ENCODE results near the gene C1orf21. TPM values are rescaled to one million over a fixed set of nuclear protein-coding genes. Genes with fewer than 3 reads are reported as not detected.

The C1orf21 gene
- total and polyA plus RNA-seq, 2 of the 4 experiments (the other 2 are of a cell fraction): 6.4 to 9.9 TPM

- dilution Hi-C loops (cut with HindIII; ENCODE audit: low sequenced_read_pairs, unreplicated experiment): no loop called here
Measured at GRCh38 chr1:184497959-184498723, 111.3 kb downstream of the C1orf21 start.

More at GRCh38 chr1:184497959-184498723, 111.3 kb downstream of the C1orf21 start:
- Histone ChIP-seq H3K9me1 (ENCODE audit: insufficient read depth, low read length) (no peaks in the 10 kb centered on the region; the same call in 1 of the 2 replicates), H2BK20ac (ENCODE audit: low read depth, low read length) (no peak overlapping the region), H2AK9ac (replicated peaks; ENCODE audit: low read depth, low read length, poor library complexity) (no peak overlapping the region), H3K4me3 (ENCODE audit: insufficient read depth, low read depth, low read length) (no peak overlapping the region), H3K14ac (replicated peaks; ENCODE audit: low read depth, low read length) (no peak overlapping the region), H2AFZ (replicated peaks; ENCODE audit: low read length, poor library complexity) (no peak overlapping the region), H3K27ac (ENCODE audit: insufficient read depth, low read length) (no peak overlapping the region), H3K27me3 (ENCODE audit: control insufficient read depth, insufficient read depth, low read length) (no peaks in the 10 kb centered on the region), H4K91ac (ENCODE audit: insufficient read depth, low read depth, low read length) (no peak overlapping the region), H4K20me1 (ENCODE audit: insufficient read depth, low read length) (no peaks in the 10 kb centered on the region), H3K9me3 (ENCODE audit: control insufficient read depth, insufficient read depth, low read length) (no peaks in the 10 kb centered on the region), H3K18ac (ENCODE audit: low read depth, low read length) (no peak overlapping the region), H3K4me2 (ENCODE audit: low read depth, low read length) (no peak overlapping the region), H2AK5ac (ENCODE audit: low read depth, low read length) (no peak overlapping the region), H3K4me1 (ENCODE audit: control insufficient read depth, insufficient read depth, low read length) (no peaks in the 10 kb centered on the region), H2BK15ac (ENCODE audit: low read depth, low read length) (no peak overlapping the region), H3K9ac (ENCODE audit: low read depth, low read length) (no peak overlapping the region), H3K56ac (ENCODE audit: extremely low read depth, insufficient read depth, low read length) (no peak overlapping the region), H4K8ac (ENCODE audit: low read depth in 2 of 2, low read length in 2 of 2) (no peak overlapping the region), H3K23ac (ENCODE audit: low read depth, low read length) (no peak overlapping the region), H3K4ac (ENCODE audit: low read depth, low read length) (no peak overlapping the region), H3K79me1 (ENCODE audit: low read depth in 1 of 2, low read length in 2 of 2) (peaks cover 7 to 17% of the 10 kb centered on the region in 2 experiments; a peak in 3 of 4 replicates), H4K5ac (ENCODE audit: low read depth, low read length) (no peak overlapping the region), H2BK5ac (ENCODE audit: low read depth, low read length, poor library complexity, severe bottlenecking) (no peak overlapping the region), H2BK120ac (ENCODE audit: low read depth, low read length) (no peak overlapping the region), H3K36me3 (ENCODE audit: control insufficient read depth, insufficient read depth, low read length) (no peaks in the 10 kb centered on the region)
- in situ Hi-C loops (cut with MboI; ENCODE audit: low sequenced_read_pairs) (no loop called here), intact Hi-C loops (cut with micrococcal nuclease) (no loop called here)
- WGBS, 2 experiments (ENCODE audit: extremely low coverage in 2 of 2, insufficient read length in 1 of 2): no CpG with 5 or more reads among the region's 10 CpGs
- no peak for ATAC-seq (ENCODE audit: low read depth)
- TF ChIP-seq MXI1 (IDR thresholded peaks at IDR 0.05; ENCODE audit: borderline replicate concordance, low read depth, low read length) (no peak), MAZ (IDR thresholded peaks at IDR 0.05; ENCODE audit: borderline replicate concordance, low read depth, low read length) (no peak), BHLHE40 (IDR thresholded peaks at IDR 0.05; ENCODE audit: low read depth, low read length) (no peak), NFE2L2 (IDR thresholded peaks at IDR 0.05; ENCODE audit: low read depth, low read length) (no peak), RCOR1 (IDR thresholded peaks at IDR 0.05; ENCODE audit: insufficient replicate concordance, low read length) (no peak), CEBPB (IDR thresholded peaks at IDR 0.05; ENCODE audit: low read depth, low read length) (no peak), FOS (IDR thresholded peaks at IDR 0.05; ENCODE audit: low read depth, low read length) (no peak), CHD1 (IDR thresholded peaks at IDR 0.05; ENCODE audit: low read depth, low read length) (no peak), CTCF (conservative IDR thresholded peaks at IDR 0.05; ENCODE audit: low read depth, low read length) (no peak), ELK1 (IDR thresholded peaks at IDR 0.05; ENCODE audit: borderline replicate concordance, low read depth, low read length) (no peak)
- no TSS peak for BruUV-seq (replicated peaks)
- ChIA-PET CTCF (interaction anchor here (1.3 kb wide), 1 partner anchor 11 kb away, joined by 4 read pairs; no protein-coding TSS in a partner anchor), POLR2A (ENCODE audit: unreplicated experiment) (no interaction called here)
- no peak for DNase-seq
